ENCODE results near the gene PKHD1. TPM values are rescaled to one million over a fixed set of nuclear protein-coding genes. Genes with fewer than 3 reads are reported as not detected.

PKHD1 gene
- total and polyA plus RNA-seq, 2 of the 8 experiments (the other 6 are each of a cell fraction or from before 2014, with no cell fraction given) = 0.06 to 0.09 TPM

DNA sequence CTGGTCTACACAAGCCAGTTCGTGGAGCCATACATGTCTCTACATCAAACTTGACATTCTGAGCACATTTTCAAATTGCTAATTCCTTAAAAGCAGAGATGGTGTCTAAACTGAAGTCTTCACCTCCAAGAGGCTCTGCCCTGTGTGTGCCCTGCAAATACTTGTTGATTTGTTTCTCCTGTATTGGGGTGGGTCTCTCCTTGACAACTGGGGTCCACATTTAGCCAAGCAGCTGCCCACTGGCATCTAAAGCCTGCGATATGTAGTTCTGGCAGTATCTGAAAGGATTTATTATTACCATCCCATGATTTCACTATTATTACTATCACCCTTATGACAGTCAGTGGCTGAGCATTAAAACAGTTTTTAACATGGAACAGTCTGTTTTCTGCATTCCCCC, 45.9 kb upstream of the PKHD1 start:
- POLR2A ChIA-PET (ENCODE audit: partially characterized antibody) = no interaction called here
- no peak overlapping the region for H2AK5ac ChIP-seq (ENCODE audit: low read depth, low read length)
- no peak overlapping the region for H2BK15ac ChIP-seq (ENCODE audit: low read length)
- WGBS, 2 experiments (ENCODE audit: extremely low coverage in 1 of 2, insufficient coverage in 1 of 2, insufficient read length in 1 of 2, insufficient replicate concordance in 2 of 2, low coverage in 1 of 2, low lambda C conversion rate in 2 of 2, missing lambda C conversion rate in 1 of 2) = 81% methylated on average over 2 of the region's 2 CpGs; no CpG with 5 or more reads in 1 of the 2 experiments
- H3K56ac ChIP-seq (replicated peaks; ENCODE audit: insufficient read length, low read depth, low read length) = no peak overlapping the region
- H2BK5ac ChIP-seq (ENCODE audit: low read depth, low read length) = no peak overlapping the region
- no peak overlapping the region for H3K27ac ChIP-seq (ENCODE audit: low read depth, low read length)
- H3K18ac ChIP-seq (ENCODE audit: extremely low read depth, low read length) = no peak overlapping the region
- no peak overlapping the region for H3K4ac ChIP-seq (replicated peaks; ENCODE audit: insufficient read length, low read depth, low read length)
- no peaks in the 10 kb centered on the region for H3K27me3 ChIP-seq (replicated peaks in 1 of 4; ENCODE audit: control insufficient read depth in 3 of 4, extremely low read depth in 1 of 4, insufficient read depth in 3 of 4, low read length in 3 of 4)
- H3K4me3 ChIP-seq (ENCODE audit: extremely low read depth in 1 of 4, insufficient read depth in 2 of 4, low read depth in 3 of 4, low read length in 4 of 4) = no peak overlapping the region
- H2BK120ac ChIP-seq (replicated peaks; ENCODE audit: low read depth, low read length) = no peak overlapping the region
- no peaks in the 10 kb centered on the region for H3K79me1 ChIP-seq (ENCODE audit: low read depth, low read length)
- FAIRE-seq (no peak), DNase-seq (ENCODE audit: low read depth in 1 of 2, low spot score in 2 of 2) (no peak)
- no peaks in the 10 kb centered on the region for H3K23me2 ChIP-seq (ENCODE audit: low read depth, low read length)
- H4K91ac ChIP-seq (replicated peaks; ENCODE audit: insufficient read length, low read length) = no peak overlapping the region
- H3K23ac ChIP-seq (ENCODE audit: insufficient read length) = no peak overlapping the region
- no peak overlapping the region for H4K8ac ChIP-seq (ENCODE audit: extremely low read depth, insufficient read depth, low read length)
- no peak overlapping the region for H3K14ac ChIP-seq (ENCODE audit: insufficient read length)
- no peaks in the 10 kb centered on the region for H3K36me3 ChIP-seq (ENCODE audit: control insufficient read depth in 2 of 4, insufficient read depth in 4 of 4, low read length in 3 of 4)
- no peaks in the 10 kb centered on the region for H4K20me1 ChIP-seq (replicated peaks in 1 of 2; ENCODE audit: control insufficient read depth in 1 of 2, insufficient read depth in 2 of 2, low read length in 2 of 2)
- CTCF ChIA-PET (ENCODE audit: partially characterized antibody) = interaction anchor here (1.6 kb wide), 1 partner anchor 122 kb away, joined by 3 read pairs; no protein-coding TSS in a partner anchor
- H3K9ac ChIP-seq (replicated peaks in 1 of 4; ENCODE audit: extremely low read depth in 1 of 4, low read depth in 3 of 4, low read length in 3 of 4) = no peak overlapping the region
- no peak overlapping the region for H2BK12ac ChIP-seq (ENCODE audit: low read depth, low read length)
- TF ChIP-seq, protein P1, sequence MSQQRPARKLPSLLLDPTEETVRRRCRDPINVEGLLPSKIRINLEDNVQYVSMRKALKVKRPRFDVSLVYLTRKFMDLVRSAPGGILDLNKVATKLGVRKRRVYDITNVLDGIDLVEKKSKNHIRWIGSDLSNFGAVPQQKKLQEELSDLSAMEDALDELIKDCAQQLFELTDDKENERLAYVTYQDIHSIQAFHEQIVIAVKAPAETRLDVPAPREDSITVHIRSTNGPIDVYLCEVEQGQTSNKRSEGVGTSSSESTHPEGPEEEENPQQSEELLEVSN (IDR thresholded peaks at IDR 0.05) = no peak
- TF ChIP-seq SP2 (IDR thresholded peaks at IDR 0.05; ENCODE audit: low read length) (no peak), EP300 (IDR thresholded peaks at IDR 0.05; ENCODE audit: borderline replicate concordance in 1 of 2, low read depth in 2 of 2, low read length in 2 of 2) (no peak), SP1 (IDR thresholded peaks at IDR 0.05; ENCODE audit: low read depth, low read length) (no peak), SIX5 (IDR thresholded peaks at IDR 0.05; ENCODE audit: low read depth, low read length) (no peak), JUND (IDR thresholded peaks at IDR 0.05; ENCODE audit: low read length) (no peak), SRF (IDR thresholded peaks at IDR 0.05; ENCODE audit: low read depth, low read length) (no peak), HDAC6 (IDR thresholded peaks at IDR 0.05; ENCODE audit: low read depth, low read length) (no peak), BACH1 (IDR thresholded peaks at IDR 0.05; ENCODE audit: low read length) (no peak), PHF8 (conservative IDR thresholded peaks at IDR 0.05; ENCODE audit: low read depth, low read length) (no peak), BRCA1 (IDR thresholded peaks at IDR 0.05; ENCODE audit: low read depth, low read length) (no peak)
- TF ChIP-seq, protein P2, sequence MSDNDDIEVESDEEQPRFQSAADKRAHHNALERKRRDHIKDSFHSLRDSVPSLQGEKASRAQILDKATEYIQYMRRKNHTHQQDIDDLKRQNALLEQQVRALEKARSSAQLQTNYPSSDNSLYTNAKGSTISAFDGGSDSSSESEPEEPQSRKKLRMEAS (IDR thresholded peaks at IDR 0.05) = no peak
- H3K79me2 ChIP-seq (ENCODE audit: control insufficient read depth in 1 of 2, insufficient read depth in 2 of 2, low read length in 2 of 2) = no peaks in the 10 kb centered on the region
- no peaks in the 10 kb centered on the region for H3K9me3 ChIP-seq (ENCODE audit: insufficient read depth in 2 of 2, low read depth in 1 of 2, low read length in 1 of 2)
- no peak overlapping the region for H4K5ac ChIP-seq (ENCODE audit: insufficient read length, low read depth, low read length)
- no peak overlapping the region for H3K4me2 ChIP-seq (ENCODE audit: insufficient read depth in 1 of 2, low read depth in 2 of 2, low read length in 2 of 2)
- H2BK20ac ChIP-seq (ENCODE audit: low read length) = no peak overlapping the region
- H3K4me1 ChIP-seq (replicated peaks in 1 of 4; ENCODE audit: control insufficient read depth in 3 of 4, insufficient read depth in 4 of 4, low read length in 3 of 4) = peaks cover 3 to 10% (median 7%) of the 10 kb centered on the region in 4 experiments; a peak in 5 of 7 replicates
- no peak overlapping the region for H2AFZ ChIP-seq (ENCODE audit: low read length)

Data from H1 (cell line).